22Rv1 (cell line): Measurements from ENCODE around the gene CMTM2.

Source experiments
- H3K27ac ChIP-seq: fragments of 450-650 bp; 2 replicates; pipeline ENCODE4 v1.5.1; 2017
- CTCF ChIP-seq: fragments of 450-650 bp; IDR thresholded peaks from 2 replicates; pipeline ENCODE4 v1.5.1; 2017; ENCODE audit warnings: mild to moderate bottlenecking
- ZFX ChIP-seq: fragments of 450-650 bp; IDR thresholded peaks from 2 replicates; pipeline ENCODE4 v1.6.1; 2017; ENCODE audit warnings: antibody characterized with exemption, borderline replicate concordance

The CMTM2 gene

GRCh38 chr16:66614161-66614802, 35.0 kb downstream of the CMTM2 start:
- TF ChIP-seq ZFX (no peak), CTCF (no peak)
- no peak overlapping the region for H3K27ac ChIP-seq

- H3K27ac ChIP-seq: no peak overlapping the region
- no peak for TF ChIP-seq CTCF
- TF ChIP-seq ZFX: no peak
Observed at GRCh38 chr16:66616169-66616568, 36.9 kb downstream of the CMTM2 start.

- H3K27ac ChIP-seq: no peak overlapping the region
Observed at GRCh38 chr16:66616592-66616991, 37.3 kb downstream of the CMTM2 start.

GRCh38 chr16:66617010-66617434, 37.8 kb downstream of the CMTM2 start:
- no peak overlapping the region for H3K27ac ChIP-seq
- no peak for TF ChIP-seq ZFX
- TF ChIP-seq CTCF: no peak

More at GRCh38 chr16:66616592-66616991, 37.3 kb downstream of the CMTM2 start:
- TF ChIP-seq CTCF (no peak), ZFX (no peak)

GRCh38 chr16:66617728-66618127, 38.5 kb downstream of the CMTM2 start:
- no peak for TF ChIP-seq ZFX
- TF ChIP-seq CTCF: no peak
- H3K27ac ChIP-seq: no peak overlapping the region

GRCh38 chr16:66618588-66619375, 39.5 kb downstream of the CMTM2 start:
- no peak overlapping the region for H3K27ac ChIP-seq
- TF ChIP-seq ZFX (no peak), CTCF (no peak)
